ENCODE measurements around the gene CLEC2D.

Gene CLEC2D, protein sequence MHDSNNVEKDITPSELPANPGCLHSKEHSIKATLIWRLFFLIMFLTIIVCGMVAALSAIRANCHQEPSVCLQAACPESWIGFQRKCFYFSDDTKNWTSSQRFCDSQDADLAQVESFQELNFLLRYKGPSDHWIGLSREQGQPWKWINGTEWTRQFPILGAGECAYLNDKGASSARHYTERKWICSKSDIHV

DNA sequence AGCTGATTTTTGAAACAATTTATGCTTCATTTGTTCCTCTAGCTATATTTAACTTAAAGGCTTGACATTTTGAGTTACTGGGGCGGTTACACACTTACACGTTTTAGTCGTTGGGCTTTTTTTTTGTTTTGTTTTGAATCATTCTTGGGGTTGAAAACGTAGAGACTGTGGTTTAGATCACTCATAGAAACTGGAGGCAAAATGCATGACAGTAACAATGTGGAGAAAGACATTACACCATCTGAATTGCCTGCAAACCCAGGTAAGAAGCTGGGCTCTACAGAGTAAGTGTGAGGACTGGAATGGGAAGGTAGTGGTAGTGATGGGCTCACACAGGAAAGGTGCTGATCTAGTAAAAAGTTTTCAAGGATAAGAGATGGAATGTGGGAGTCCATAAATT, at the start of gene CLEC2D:
TSS of gene CLEC2D (plus strand) at position 180 of the 400 bp plus-strand sequence. CDS start at position 202, 22 bp downstream.
- H3K27me3 ChIP-seq (replicated peaks; ENCODE audit: control insufficient read depth, insufficient read depth, low read length): no peaks in the 10 kb centered on the region
- TF ChIP-seq CTCF (IDR thresholded peaks at IDR 0.05; ENCODE audit: insufficient read depth, low read length, poor library complexity, severe bottlenecking): no peak
- peaks cover 2% of the 10 kb centered on the region for H3K36me3 ChIP-seq (ENCODE audit: control insufficient read depth, insufficient read depth, low read length)
- peak; percentile 71 for DNase-seq (ENCODE audit: extremely low read depth, insufficient read length)
- H3K4me3 ChIP-seq (replicated peaks; ENCODE audit: low read depth, low read length): peak within 1 kb of the TSS; percentile 68

DNA sequence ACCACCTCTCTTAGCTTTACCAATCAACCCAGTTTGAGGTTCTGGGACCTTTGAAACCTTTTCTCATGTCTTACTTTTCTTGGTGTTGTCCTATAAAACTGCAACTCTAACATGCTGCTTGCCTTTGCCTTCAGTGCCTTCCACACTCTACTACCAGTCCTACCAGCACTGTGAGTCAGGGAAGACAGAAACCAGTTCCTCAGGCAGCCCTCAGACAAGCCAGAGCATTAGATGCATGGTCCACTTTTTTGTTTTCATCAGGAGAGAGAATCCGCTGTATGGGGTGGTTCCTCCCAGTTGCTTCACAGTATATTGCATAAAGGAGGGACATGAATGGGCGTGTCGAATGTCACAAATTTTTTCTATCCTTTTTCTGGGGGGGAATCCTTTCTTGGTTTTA, 44.5 kb upstream of the CLEC2D start:
- no peak for DNase-seq (ENCODE audit: extremely low read depth, insufficient read length)
- no peaks in the 10 kb centered on the region for H3K27me3 ChIP-seq (replicated peaks; ENCODE audit: control insufficient read depth, insufficient read depth, low read length)
- no peak for TF ChIP-seq CTCF (IDR thresholded peaks at IDR 0.05; ENCODE audit: insufficient read depth, low read length, poor library complexity, severe bottlenecking)
- no peaks in the 10 kb centered on the region for H3K36me3 ChIP-seq (ENCODE audit: control insufficient read depth, insufficient read depth, low read length)
- H3K4me3 ChIP-seq (replicated peaks; ENCODE audit: low read depth, low read length): no peak overlapping the region

GRCh38 chr12:9626291-9626690, 43.2 kb upstream of the CLEC2D start:
- no peak for TF ChIP-seq CTCF (IDR thresholded peaks at IDR 0.05; ENCODE audit: insufficient read depth, low read length, poor library complexity, severe bottlenecking)
- no peaks in the 10 kb centered on the region for H3K36me3 ChIP-seq (ENCODE audit: control insufficient read depth, insufficient read depth, low read length)
- DNase-seq (ENCODE audit: extremely low read depth, insufficient read length): no peak
- H3K27me3 ChIP-seq (replicated peaks; ENCODE audit: control insufficient read depth, insufficient read depth, low read length): no peaks in the 10 kb centered on the region
- no peak overlapping the region for H3K4me3 ChIP-seq (replicated peaks; ENCODE audit: low read depth, low read length)

GRCh38 chr12:9626821-9627220, 42.7 kb upstream of the CLEC2D start:
- no peak overlapping the region for H3K4me3 ChIP-seq (replicated peaks; ENCODE audit: low read depth, low read length)
- no peak for DNase-seq (ENCODE audit: extremely low read depth, insufficient read length)
- H3K27me3 ChIP-seq (replicated peaks; ENCODE audit: control insufficient read depth, insufficient read depth, low read length): no peaks in the 10 kb centered on the region
- no peak for TF ChIP-seq CTCF (IDR thresholded peaks at IDR 0.05; ENCODE audit: insufficient read depth, low read length, poor library complexity, severe bottlenecking)
- no peaks in the 10 kb centered on the region for H3K36me3 ChIP-seq (ENCODE audit: control insufficient read depth, insufficient read depth, low read length)

DNA sequence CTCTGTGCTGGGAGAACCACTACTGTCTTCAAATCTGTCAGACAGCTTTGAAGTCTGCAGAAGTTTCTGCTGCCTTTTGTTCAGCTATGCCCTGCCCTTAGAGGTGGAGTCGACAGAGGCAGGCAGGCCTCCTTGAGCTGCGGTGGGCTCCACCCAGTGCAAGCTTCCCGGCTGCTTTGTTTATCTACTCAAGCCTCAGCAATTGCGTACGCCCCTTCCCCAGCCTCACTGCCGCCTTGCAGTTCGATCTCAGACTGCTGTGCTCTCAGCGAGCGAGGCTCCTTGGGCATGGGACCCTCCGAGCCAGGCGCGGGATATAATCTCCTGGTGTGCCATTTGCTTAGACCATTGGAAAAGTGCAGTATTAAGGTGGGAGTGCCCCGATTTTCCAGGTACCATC, 36.7 kb upstream of the CLEC2D start:
- DNase-seq (ENCODE audit: extremely low read depth, insufficient read length): no peak
- Histone ChIP-seq H3K27me3 (replicated peaks; ENCODE audit: control insufficient read depth, insufficient read depth, low read length) (no peaks in the 10 kb centered on the region), H3K36me3 (ENCODE audit: control insufficient read depth, insufficient read depth, low read length) (no peaks in the 10 kb centered on the region), H3K4me3 (replicated peaks; ENCODE audit: low read depth, low read length) (no peak overlapping the region)
- no peak for TF ChIP-seq CTCF (IDR thresholded peaks at IDR 0.05; ENCODE audit: insufficient read depth, low read length, poor library complexity, severe bottlenecking)

Data from GM06990 (cell line).